ENCODE measurements around the gene RRP36.

GRCh38 chr6:42988486-42989020, 32.9 kb upstream of the RRP36 start:
- TF ChIP-seq, protein P1, sequence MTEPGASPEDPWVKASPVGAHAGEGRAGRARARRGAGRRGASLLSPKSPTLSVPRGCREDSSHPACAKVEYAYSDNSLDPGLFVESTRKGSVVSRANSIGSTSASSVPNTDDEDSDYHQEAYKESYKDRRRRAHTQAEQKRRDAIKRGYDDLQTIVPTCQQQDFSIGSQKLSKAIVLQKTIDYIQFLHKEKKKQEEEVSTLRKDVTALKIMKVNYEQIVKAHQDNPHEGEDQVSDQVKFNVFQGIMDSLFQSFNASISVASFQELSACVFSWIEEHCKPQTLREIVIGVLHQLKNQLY (CRISPR knock-in tag; conservative IDR thresholded peaks at IDR 0.05): no peak
- TF ChIP-seq, protein P2, sequence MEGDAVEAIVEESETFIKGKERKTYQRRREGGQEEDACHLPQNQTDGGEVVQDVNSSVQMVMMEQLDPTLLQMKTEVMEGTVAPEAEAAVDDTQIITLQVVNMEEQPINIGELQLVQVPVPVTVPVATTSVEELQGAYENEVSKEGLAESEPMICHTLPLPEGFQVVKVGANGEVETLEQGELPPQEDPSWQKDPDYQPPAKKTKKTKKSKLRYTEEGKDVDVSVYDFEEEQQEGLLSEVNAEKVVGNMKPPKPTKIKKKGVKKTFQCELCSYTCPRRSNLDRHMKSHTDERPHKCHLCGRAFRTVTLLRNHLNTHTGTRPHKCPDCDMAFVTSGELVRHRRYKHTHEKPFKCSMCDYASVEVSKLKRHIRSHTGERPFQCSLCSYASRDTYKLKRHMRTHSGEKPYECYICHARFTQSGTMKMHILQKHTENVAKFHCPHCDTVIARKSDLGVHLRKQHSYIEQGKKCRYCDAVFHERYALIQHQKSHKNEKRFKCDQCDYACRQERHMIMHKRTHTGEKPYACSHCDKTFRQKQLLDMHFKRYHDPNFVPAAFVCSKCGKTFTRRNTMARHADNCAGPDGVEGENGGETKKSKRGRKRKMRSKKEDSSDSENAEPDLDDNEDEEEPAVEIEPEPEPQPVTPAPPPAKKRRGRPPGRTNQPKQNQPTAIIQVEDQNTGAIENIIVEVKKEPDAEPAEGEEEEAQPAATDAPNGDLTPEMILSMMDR (IDR thresholded peaks at IDR 0.05 in 2 of 3, conservative IDR thresholded peaks at IDR 0.05 in 1 of 3; ENCODE audit: insufficient read depth in 2 of 3, low read depth in 1 of 3, low read length in 3 of 3): no peak
- TF ChIP-seq, protein P3, sequence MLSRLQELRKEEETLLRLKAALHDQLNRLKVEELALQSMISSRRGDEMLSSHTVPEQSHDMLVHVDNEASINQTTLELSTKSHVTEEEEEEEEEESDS (CRISPR knock-in tag; IDR thresholded peaks at IDR 0.05): no peak
- TF ChIP-seq ARID2 (IDR thresholded peaks at IDR 0.05): no peak
- TF ChIP-seq HDAC8 (tag; IDR thresholded peaks at IDR 0.05): no peak
- TF ChIP-seq NFIC (IDR thresholded peaks at IDR 0.05): no peak
- no peak for TF ChIP-seq ZBTB1 (CRISPR knock-in tag; IDR thresholded peaks at IDR 0.05; ENCODE audit: borderline replicate concordance, low read depth)
- no peak for TF ChIP-seq FOS (IDR thresholded peaks at IDR 0.05; ENCODE audit: extremely low read depth, insufficient read length)
- no peak for TF ChIP-seq HIVEP1 (CRISPR knock-in tag; IDR thresholded peaks at IDR 0.05)

Data from K562 (cell line).